WI38 (cell line): ENCODE measurements around the gene UGT1A5.
"Not testable (repeated sequence)": the region's sequence is repeated elsewhere in the genome, so short reads cannot be mapped to it uniquely, and the experiment has no call there.

Source experiments
- H3K4me3 ChIP-seq: 2 replicates; pipeline ENCODE4 v1.5.1; 2011; ENCODE audit warnings: low read depth, mild to moderate bottlenecking, control low read depth, low read length
- TF ChIP-seq, protein P1 (sequence below): IDR thresholded peaks from 2 replicates; pipeline ENCODE4 v1.5.1; 2012; ENCODE audit warnings: low read depth, mild to moderate bottlenecking, control low read depth, low read length

The UGT1A5 gene

DNA sequence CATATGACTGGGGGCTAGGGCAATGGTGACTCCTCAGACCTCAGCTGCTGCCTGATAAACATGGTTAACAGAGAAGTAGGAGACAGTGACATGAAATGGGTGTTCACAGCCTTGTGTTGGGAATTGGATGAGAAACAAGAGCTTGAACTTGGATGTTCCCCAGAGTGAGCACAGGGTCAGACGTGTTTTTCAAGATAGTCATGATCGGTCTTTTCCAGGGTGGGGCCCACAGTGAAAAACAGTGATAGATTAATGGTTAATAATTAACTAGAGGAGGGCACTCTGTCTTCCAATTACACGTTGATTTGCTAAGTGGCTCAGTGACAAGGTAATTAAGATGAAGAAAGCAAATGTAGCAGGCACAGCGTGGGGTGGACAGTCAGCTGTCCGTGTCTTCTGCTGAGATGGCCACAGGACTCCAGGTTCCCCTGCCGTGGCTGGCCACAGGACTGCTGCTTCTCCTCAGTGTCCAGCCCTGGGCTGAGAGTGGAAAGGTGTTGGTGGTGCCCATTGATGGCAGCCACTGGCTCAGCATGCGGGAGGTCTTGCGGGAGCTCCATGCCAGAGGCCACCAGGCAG, 16.1 kb downstream of the UGT1A5 start, which contains the start of gene UGT1A3:
Gene UGT1A3, plus strand, starts transcription at position 320 of the 579 bp plus-strand sequence. Its CDS starts 85 bp downstream, at position 405.
- TF ChIP-seq, protein P1, sequence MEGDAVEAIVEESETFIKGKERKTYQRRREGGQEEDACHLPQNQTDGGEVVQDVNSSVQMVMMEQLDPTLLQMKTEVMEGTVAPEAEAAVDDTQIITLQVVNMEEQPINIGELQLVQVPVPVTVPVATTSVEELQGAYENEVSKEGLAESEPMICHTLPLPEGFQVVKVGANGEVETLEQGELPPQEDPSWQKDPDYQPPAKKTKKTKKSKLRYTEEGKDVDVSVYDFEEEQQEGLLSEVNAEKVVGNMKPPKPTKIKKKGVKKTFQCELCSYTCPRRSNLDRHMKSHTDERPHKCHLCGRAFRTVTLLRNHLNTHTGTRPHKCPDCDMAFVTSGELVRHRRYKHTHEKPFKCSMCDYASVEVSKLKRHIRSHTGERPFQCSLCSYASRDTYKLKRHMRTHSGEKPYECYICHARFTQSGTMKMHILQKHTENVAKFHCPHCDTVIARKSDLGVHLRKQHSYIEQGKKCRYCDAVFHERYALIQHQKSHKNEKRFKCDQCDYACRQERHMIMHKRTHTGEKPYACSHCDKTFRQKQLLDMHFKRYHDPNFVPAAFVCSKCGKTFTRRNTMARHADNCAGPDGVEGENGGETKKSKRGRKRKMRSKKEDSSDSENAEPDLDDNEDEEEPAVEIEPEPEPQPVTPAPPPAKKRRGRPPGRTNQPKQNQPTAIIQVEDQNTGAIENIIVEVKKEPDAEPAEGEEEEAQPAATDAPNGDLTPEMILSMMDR: no peak
- H3K4me3 ChIP-seq: no peak within 1 kb of the TSS

DNA sequence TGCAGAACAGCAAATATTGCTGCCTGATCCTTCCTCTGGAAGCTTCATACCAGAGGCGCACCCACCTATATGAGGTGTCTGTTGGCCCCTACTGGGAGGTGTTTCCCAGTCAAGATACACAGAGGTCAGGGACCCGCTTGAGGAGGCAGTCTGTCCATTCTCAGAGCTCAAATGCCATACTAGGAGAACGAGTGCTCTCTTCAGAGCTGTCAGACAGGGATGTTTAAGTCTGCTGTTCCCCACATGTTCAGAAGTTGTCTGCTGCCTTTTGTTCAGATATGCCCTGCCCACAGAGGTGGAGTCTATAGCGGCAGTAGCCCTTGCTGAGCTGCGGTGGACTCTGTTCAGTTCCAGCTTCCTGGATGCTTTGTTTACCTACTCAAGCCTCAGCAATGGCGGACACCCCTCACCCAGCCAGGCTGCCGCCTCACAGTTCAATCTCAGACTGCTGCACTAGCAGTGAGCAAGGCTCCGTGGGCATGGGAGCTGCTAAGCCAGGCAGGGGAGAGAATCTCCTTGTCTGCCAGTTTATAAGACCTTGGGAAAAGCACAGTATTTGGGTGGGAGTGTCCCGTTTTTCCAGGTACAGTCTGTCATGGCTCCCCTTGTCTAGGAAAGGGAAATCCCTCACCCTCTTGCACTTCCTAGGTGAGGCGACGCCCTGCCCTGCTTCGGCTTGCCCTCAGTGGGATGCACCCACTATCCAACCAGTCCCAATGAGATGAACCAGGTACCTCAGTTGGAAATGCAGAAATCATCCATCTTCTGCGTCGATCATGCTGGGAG, 24.4 kb downstream of the UGT1A5 start:
- not testable (repeated sequence) for H3K4me3 ChIP-seq

GRCh38 chr2:233740870-233741269, 28.2 kb downstream of the UGT1A5 start:
- no peak overlapping the region for H3K4me3 ChIP-seq
- TF ChIP-seq, protein P1: no peak

GRCh38 chr2:233743464-233744259, 31.0 kb downstream of the UGT1A5 start:
- TF ChIP-seq, protein P1: no peak
- H3K4me3 ChIP-seq: no peak overlapping the region

DNA sequence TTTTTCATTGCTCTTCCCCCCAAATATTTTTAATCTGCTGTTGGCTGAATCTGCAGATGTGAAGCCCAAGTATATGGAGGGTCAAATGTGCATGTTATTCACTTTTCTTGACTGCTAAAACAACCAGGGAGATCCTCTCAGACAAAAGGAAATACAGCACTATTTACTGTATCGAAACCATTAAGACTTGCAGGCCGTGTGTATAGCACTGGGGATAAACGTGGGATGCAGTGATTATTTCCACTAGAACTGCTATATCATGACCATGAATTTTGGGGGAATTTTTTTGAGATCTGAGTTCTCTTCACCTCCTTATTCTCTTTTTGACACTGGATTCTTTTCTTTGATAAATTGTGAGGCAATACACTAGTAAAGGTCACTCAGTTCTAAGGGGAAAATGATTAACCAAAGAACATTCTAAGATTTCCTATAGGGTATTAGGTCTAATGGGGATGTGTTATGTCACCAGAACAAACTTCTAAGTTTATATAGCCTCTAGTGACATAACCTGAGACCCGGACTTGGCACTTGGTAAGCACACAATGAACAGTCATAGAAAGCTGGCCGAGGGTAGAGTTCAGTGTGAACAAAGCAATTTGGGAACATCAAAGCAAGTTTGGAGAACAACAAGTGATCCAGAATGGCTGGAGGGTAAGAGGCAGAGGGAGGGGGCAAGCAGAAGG, 32.5 kb downstream of the UGT1A5 start:
- TF ChIP-seq, protein P1: no peak
- H3K4me3 ChIP-seq: no peak overlapping the region

DNA sequence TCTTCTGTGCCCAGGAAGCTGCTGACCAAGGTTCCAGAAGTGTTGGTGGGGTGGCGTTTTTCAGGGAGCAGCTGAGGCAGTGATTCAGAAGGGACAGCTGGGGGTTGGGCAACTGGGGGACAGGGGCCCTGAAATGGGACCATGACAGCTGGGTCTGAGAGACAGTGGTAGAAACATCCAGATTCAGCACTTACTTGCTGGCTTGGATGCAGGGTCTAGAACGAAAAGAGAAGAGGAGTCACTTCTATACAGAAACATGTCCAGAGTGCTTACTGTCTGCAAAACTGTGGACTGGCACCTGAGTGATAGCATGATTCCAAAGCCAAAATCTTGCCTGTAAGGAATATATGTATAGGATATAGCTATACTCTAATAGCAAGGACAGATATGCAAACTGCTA, 33.1 kb downstream of the UGT1A5 start:
- not testable (repeated sequence) for H3K4me3 ChIP-seq

DNA sequence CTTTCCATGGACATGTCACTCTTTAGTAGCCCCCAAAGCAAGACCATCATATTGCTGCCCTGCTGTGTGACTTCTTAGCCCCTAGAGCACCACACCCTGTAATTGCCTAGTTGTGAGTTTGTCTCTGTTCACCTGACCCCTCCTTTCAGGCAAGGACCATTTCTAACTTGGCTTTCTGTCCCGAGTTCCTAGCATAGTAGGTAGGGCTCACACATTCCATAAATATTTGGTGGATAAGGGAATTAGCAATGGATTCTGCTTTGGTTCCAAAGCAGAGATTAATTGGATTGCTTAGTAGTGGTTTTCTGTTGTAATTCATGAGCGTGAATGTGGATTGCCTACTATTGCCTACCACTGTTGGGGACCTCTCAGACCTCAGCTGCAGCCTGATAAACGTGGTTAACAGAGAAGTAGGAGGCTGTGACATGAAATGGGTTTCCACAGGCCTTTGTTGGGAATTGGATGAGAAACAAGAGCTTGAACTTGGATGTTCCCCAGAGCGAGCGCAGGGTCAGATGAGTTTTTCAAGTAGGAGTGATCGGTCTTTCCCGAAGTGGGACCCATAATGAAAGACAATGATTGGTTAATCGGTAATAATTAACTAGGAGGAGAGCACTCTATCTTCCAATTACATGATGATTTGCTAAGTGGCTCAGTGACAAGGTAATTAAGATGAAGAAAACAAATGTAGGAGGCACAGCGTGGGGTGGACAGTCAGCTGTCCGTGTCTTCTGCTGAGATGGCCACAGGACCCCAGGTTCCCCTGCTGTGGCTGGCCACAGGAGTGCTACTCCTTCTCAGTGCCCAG, 34.0 kb downstream of the UGT1A5 start:
- no peak overlapping the region for H3K4me3 ChIP-seq
- TF ChIP-seq, protein P1: no peak
